Endothelial cell of umbilical vein (primary cell): Measurements from ENCODE around the gene TRPC1. TPM values are rescaled to one million over a fixed set of nuclear protein-coding genes. Genes with fewer than 3 reads are reported as not detected.

Experiments used
- polyA plus RNA-seq, 4 experiments: library from polyadenylated mRNA; depleted of rRNA in 3 of 4; stranded (reverse) in 3 of 4; unstranded in 1 of 4; fragments of >200 nt; gene quantifications; 2 replicates each; pipeline versions ENCODE4 v1.2.1 to v1.2.3, GENCODE V29; 2011 to 2012; ENCODE audit warnings: missing spikeins in 1 of 4
- small RNA-seq: library from RNA; depleted of rRNA; stranded (forward); fragments of <200 nt; gene quantifications from one replicate; pipeline ENCODE3, GENCODE V24; 2012; ENCODE audit warnings: low replicate concordance, low read depth; ENCODE audit not compliant: insufficient read depth, insufficient read length
- total RNA-seq: library from RNA; stranded (reverse); gene quantifications from 2 replicates; pipeline ENCODE4 v1.2.3, GENCODE V29; 2021

Gene TRPC1
- total and polyA plus RNA-seq, 2 donors (not counting 3 experiments of a cell fraction or from before 2014, with no cell fraction given) = 3.5 to 5.9 TPM

Small RNA genes within 50 kb of the gene (small RNA-seq; reads per million reads assigned to genes)
- not detected for gene RNU7-47P

Other genes starting within 250 kb of the TRPC1 start
- 21.1 and 23.6 TPM in 2 replicates for gene ATR, start 145.3 kb upstream of the TRPC1 start, total RNA-seq
- gene ATR, start 145.3 kb upstream of the TRPC1 start, polyA plus RNA-seq = 6.3 and 7.2 TPM in 2 replicates
- 1.3 and 2.9 TPM in 2 replicates for gene PLS1, start 127.6 kb upstream of the TRPC1 start, total RNA-seq
- gene PLS1, start 127.6 kb upstream of the TRPC1 start, polyA plus RNA-seq = 0.45 and 0.59 TPM in 2 replicates
- not detected in 2 replicates for gene PCOLCE2, start 165.0 kb downstream of the TRPC1 start, total RNA-seq
- gene PCOLCE2, start 165.0 kb downstream of the TRPC1 start, polyA plus RNA-seq = not detected in 2 replicates
- not detected in 2 replicates for gene PAQR9, start 239.6 kb downstream of the TRPC1 start, total RNA-seq
- gene PAQR9, start 239.6 kb downstream of the TRPC1 start, polyA plus RNA-seq = not detected in 2 replicates